ENCODE results near the gene TLR3. TPM values are rescaled to one million over a fixed set of nuclear protein-coding genes. Genes with fewer than 3 reads are reported as not detected.
A peak's percentile ranks its signal among the peaks of the same experiment; 100 is the strongest.

Gene TLR3
- total RNA-seq, 1 experiment from 2014 or later = 2.5 TPM

DNA sequence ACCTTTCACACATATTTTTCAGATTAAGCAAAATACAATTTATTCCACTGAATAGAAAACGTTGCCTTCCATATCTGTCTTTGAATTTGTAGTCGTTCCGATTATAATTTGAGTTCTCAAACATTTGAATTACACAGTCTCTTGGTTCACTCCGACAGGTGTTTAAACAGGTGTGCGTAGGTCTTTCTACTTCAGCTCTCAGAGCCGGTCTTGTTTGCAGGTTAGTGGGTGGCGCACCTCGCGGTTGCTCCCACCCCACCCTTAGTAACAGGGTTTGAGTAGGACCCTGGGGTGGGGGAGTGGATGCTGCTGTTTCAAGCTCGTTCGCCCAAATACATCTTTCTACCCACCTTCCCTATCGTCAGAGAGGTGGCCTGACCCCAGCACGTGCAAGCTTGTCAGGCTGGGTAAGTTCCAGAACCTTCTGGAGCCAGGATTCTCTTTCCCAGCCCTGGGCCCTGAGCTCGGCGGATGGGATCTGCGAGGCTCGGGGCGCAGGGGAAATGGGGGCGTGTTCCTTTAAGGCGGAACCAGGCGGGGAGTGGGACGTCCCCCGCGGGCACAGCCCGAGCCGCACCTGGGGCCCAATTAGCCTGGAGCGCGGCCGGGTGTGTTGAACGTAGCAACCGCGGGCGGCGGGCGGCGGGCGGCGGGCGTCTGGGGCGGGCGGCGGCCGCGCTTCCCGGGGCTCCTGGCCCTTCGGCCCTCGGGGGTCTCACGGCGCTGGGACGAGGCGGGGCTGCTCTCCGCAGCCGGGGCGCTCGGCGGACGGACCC lies 35.3 kb downstream of the TLR3 start, which contains the start of gene FAM149A:
TSS of gene FAM149A (plus strand) at position 591 of the 776 bp plus-strand sequence.
- Histone ChIP-seq H3K9me3 (ENCODE audit: low read depth, low read length, poor library complexity, severe bottlenecking) (no peaks in the 10 kb centered on the region), H3K27me3 (replicated peaks; ENCODE audit: insufficient read depth, low read depth, low read length, poor library complexity) (peaks cover 27% of the 10 kb centered on the region), H3K4me1 (ENCODE audit: insufficient read depth, low read length, poor library complexity, severe bottlenecking) (peaks cover 9% of the 10 kb centered on the region), H3K27ac (ENCODE audit: low read depth, low read length, poor library complexity, severe bottlenecking) (no peak within 1 kb of the TSS), H3K36me3 (ENCODE audit: insufficient read depth, low read length, poor library complexity, severe bottlenecking) (no peaks in the 10 kb centered on the region), H3K4me3 (ENCODE audit: low read depth, low read length, poor library complexity, severe bottlenecking) (peak within 1 kb of the TSS; percentile 48)
- no TSS peak for BruUV-seq (replicated peaks)
- peak; percentile 21 for DNase-seq (ENCODE audit: low spot score)
- TF ChIP-seq CTCF (conservative IDR thresholded peaks at IDR 0.05; ENCODE audit: low read depth, low read length) (no peak), EZH2 (IDR thresholded peaks at IDR 0.05; ENCODE audit: borderline replicate concordance, low read depth, low read length, poor library complexity, severe bottlenecking) (no peak)
- CTCF ChIA-PET = no interaction called here
- POLR2A ChIA-PET (ENCODE audit: low non-redundant PET) = interaction anchor here (0.7 kb wide), 1 partner anchor 29 kb away, joined by 3 read pairs; no protein-coding TSS in a partner anchor
- intact Hi-C loops (cut with micrococcal nuclease; ENCODE audit: unreplicated experiment) = no loop called here

DNA sequence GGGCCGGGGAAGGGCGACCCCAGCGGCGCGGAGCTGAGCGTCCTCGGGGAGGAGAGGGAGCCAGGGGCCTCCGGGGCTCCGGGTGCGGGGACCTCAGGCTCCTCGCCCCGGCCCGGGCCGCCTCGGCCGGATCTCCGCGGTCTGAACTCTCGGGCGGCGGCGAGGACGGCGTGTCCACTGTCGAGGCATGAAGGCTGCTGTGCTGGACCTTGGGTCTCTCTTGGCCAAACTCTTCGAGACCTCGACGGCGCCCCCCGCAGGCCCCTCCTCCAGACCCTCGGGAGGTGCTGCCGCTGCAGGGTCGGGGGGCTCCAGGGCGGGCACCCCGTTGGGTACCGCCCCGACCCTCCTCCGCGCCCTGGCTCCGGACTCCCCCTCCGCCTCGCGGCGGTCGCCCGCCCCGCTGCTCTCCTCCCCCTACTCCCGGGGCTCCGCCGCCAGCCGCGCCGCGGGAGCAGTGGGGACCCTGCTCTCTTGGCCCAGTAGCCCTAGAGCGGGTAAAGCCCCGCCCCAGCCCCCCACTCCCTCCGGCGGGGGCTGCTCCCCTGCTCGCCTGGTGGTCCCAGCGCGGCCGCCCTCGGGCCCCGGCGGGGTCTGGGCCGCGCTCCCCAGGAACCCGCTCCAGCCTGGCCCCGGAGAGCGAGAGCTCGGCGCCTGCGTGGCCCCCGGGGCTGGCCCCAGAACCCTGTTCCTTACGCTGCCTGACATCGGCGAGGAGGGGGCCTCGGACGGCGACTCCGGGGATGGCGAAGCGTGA lies 36.1 kb downstream of the TLR3 start:
- intact Hi-C loops (cut with micrococcal nuclease; ENCODE audit: unreplicated experiment) = no loop called here
- no TSS peak for BruUV-seq (replicated peaks)
- Histone ChIP-seq H3K27ac (ENCODE audit: low read depth, low read length, poor library complexity, severe bottlenecking) (no peak overlapping the region), H3K9me3 (ENCODE audit: low read depth, low read length, poor library complexity, severe bottlenecking) (no peaks in the 10 kb centered on the region), H3K36me3 (ENCODE audit: insufficient read depth, low read length, poor library complexity, severe bottlenecking) (no peaks in the 10 kb centered on the region), H3K4me1 (ENCODE audit: insufficient read depth, low read length, poor library complexity, severe bottlenecking) (peaks cover 9% of the 10 kb centered on the region), H3K27me3 (replicated peaks; ENCODE audit: insufficient read depth, low read depth, low read length, poor library complexity) (peaks cover 27% of the 10 kb centered on the region), H3K4me3 (ENCODE audit: low read depth, low read length, poor library complexity, severe bottlenecking) (peak overlapping the region; percentile 48)
- ChIA-PET CTCF (no interaction called here), POLR2A (ENCODE audit: low non-redundant PET) (interaction anchor here (0.7 kb wide), 1 partner anchor 28 kb away, joined by 3 read pairs; no protein-coding TSS in a partner anchor)
- no peak for DNase-seq (ENCODE audit: low spot score)
- peak; percentile 59 for TF ChIP-seq EZH2 (IDR thresholded peaks at IDR 0.05; ENCODE audit: borderline replicate concordance, low read depth, low read length, poor library complexity, severe bottlenecking)
- TF ChIP-seq CTCF (conservative IDR thresholded peaks at IDR 0.05; ENCODE audit: low read depth, low read length) = 0 out of 2 replicates have a peak, but pooled peaks have one; percentile 18

GRCh38 chr4:186105647-186106321 lies 36.8 kb downstream of the TLR3 start:
- POLR2A ChIA-PET (ENCODE audit: low non-redundant PET) = no interaction called here
- DNase-seq (ENCODE audit: low spot score) = peak; percentile 10

More at GRCh38 chr4:186105647-186106321, 36.8 kb downstream of the TLR3 start:
- Histone ChIP-seq H3K27ac (ENCODE audit: low read depth, low read length, poor library complexity, severe bottlenecking) (no peak overlapping the region), H3K27me3 (replicated peaks; ENCODE audit: insufficient read depth, low read depth, low read length, poor library complexity) (peaks cover 27% of the 10 kb centered on the region), H3K4me3 (ENCODE audit: low read depth, low read length, poor library complexity, severe bottlenecking) (peak overlapping the region; percentile 48), H3K9me3 (ENCODE audit: low read depth, low read length, poor library complexity, severe bottlenecking) (no peaks in the 10 kb centered on the region), H3K36me3 (ENCODE audit: insufficient read depth, low read length, poor library complexity, severe bottlenecking) (no peaks in the 10 kb centered on the region), H3K4me1 (ENCODE audit: insufficient read depth, low read length, poor library complexity, severe bottlenecking) (peaks cover 9% of the 10 kb centered on the region)
- CTCF ChIA-PET = no interaction called here
- intact Hi-C loops (cut with micrococcal nuclease; ENCODE audit: unreplicated experiment) = no loop called here
- TF ChIP-seq EZH2 (IDR thresholded peaks at IDR 0.05; ENCODE audit: borderline replicate concordance, low read depth, low read length, poor library complexity, severe bottlenecking) = peak; percentile 6
- TF ChIP-seq CTCF (conservative IDR thresholded peaks at IDR 0.05; ENCODE audit: low read depth, low read length) = no peak
- BruUV-seq (replicated peaks) = no TSS peak

Measured in A673 (cell line).